Gastroesophageal sphincter (tissue), 4 donors: ENCODE measurements around the gene FKBP9. TPM values are rescaled to one million over a fixed set of nuclear protein-coding genes. Genes with fewer than 3 reads are reported as not detected.
"Not testable (repeated sequence)": the region's sequence is repeated elsewhere in the genome, so short reads cannot be mapped to it uniquely, and the experiment has no call there.

ENCODE experiments used
- ATAC-seq: fragments of 150-250 bp; one replicate; pipeline ENCODE4 v1.9.1; 2016; ENCODE audit warnings: mild to moderate bottlenecking, moderate library complexity
- H3K27ac ChIP-seq, 4 donors: fragments of 200-600 bp; sonication (generic) in 3 of 4; 1 replicate in 3 of 4; 2 replicates in 1 of 4; pipeline ENCODE4 v1.5.1; 2016 to 2019
- H3K27me3 ChIP-seq: fragments of 200-600 bp; sonication (generic); one replicate; pipeline ENCODE4 v1.5.1; 2019
- H3K36me3 ChIP-seq, 2 donors: fragments of 200-600 bp; sonication (generic); one replicate each; pipeline ENCODE4 v1.5.1; 2019; ENCODE audit warnings: control low read depth in 1 of 2
- H3K4me1 ChIP-seq, 3 donors: fragments of 200-600 bp; sonication (generic); 1 replicate in 2 of 3; 2 replicates in 1 of 3; pipeline ENCODE4 v1.5.1; 2016 to 2019; ENCODE audit warnings: control low read depth in 2 of 3
- H3K4me3 ChIP-seq, 2 donors: fragments of 200-600 bp; sonication (generic); one replicate each; pipeline ENCODE4 v1.5.1; 2019; ENCODE audit warnings: mild to moderate bottlenecking in 1 of 2, moderate library complexity in 1 of 2
- H3K9me3 ChIP-seq, 3 donors: fragments of 200-600 bp; sonication (generic); one replicate each; pipeline ENCODE4 v1.5.1; 2017 to 2019; ENCODE audit warnings: control low read depth in 2 of 3
- CTCF ChIP-seq, 4 experiments: fragments of 200-600 bp in 2 of 4; fragments of 450-650 bp in 2 of 4; sonication (generic) in 1 of 4; IDR thresholded peaks; one replicate each; pipeline ENCODE4 v1.5.1; 2017 to 2019; ENCODE audit warnings: antibody characterized with exemption in 4 of 4, mild to moderate bottlenecking in 2 of 4, moderate library complexity in 2 of 4
- EP300 ChIP-seq: sonication (generic); formaldehyde crosslinking; IDR thresholded peaks from one replicate; pipeline ENCODE4 v1.6.1; 2017; ENCODE audit warnings: antibody characterized with exemption, mild to moderate bottlenecking
- POLR2A ChIP-seq, 2 donors: fragments of 450-650 bp; IDR thresholded peaks; one replicate each; pipeline ENCODE4 v1.6.1; 2017; ENCODE audit warnings: antibody characterized with exemption in 2 of 2, mild to moderate bottlenecking in 2 of 2, moderate library complexity in 1 of 2
- POLR2AphosphoS5 ChIP-seq: sonication (generic); formaldehyde crosslinking; IDR thresholded peaks from one replicate; pipeline ENCODE4 v1.6.1; 2017; ENCODE audit warnings: antibody characterized with exemption
- WGBS, 2 donors: methylation state at CpG; one replicate each; pipeline ENCODE4 v1.1.5; 2018; ENCODE audit warnings: low coverage in 1 of 2; 5-methylcytosine and 5-hydroxymethylcytosine counted together
- total RNA-seq, 4 donors: library from RNA; depleted of rRNA; stranded (reverse); fragments of >200 nt; gene quantifications; one replicate each; pipeline ENCODE4 v1.1.0, GENCODE V29; 2016

Gene FKBP9
- total RNA-seq = 100 to 1,000 TPM in 3 of 4 donors, 10 to 100 TPM in 1; 94.8 to 141 (median 135) TPM

- peak within 1 kb of the TSS; percentile 60 to 67 for H3K4me3 ChIP-seq
- peaks cover 0 to 36% (median 8%) of the 10 kb centered on the region in 3 donors for H3K4me1 ChIP-seq
- H3K27me3 ChIP-seq = no peaks in the 10 kb centered on the region
- peak within 1 kb of the TSS; percentile 47 to 93 (median 88) for H3K27ac ChIP-seq
- no peaks in the 10 kb centered on the region for H3K36me3 ChIP-seq
- no CpG with 5 or more reads among the region's 91 CpGs for WGBS, 2 donors
- ATAC-seq = peak; percentile 96
- no peaks in the 10 kb centered on the region for H3K9me3 ChIP-seq
- TF ChIP-seq EP300 (no peak), POLR2AphosphoS5 (peak; percentile 74), CTCF (IDR thresholded peaks at IDR 0.05) (peak in 1 of 4 experiments; percentile 7), POLR2A (IDR thresholded peaks at IDR 0.05) (peak; percentile 84 to 90)
Observed at GRCh38 chr7:32957326-32958045, at the start of gene FKBP9. FKBP9 (plus strand) TSS chr7:32957440; CDS start chr7:32957574, 134 bp downstream.

GRCh38 chr7:32910195-32910594 is 47.0 kb upstream of the FKBP9 start:
- no peaks in the 10 kb centered on the region for H3K27me3 ChIP-seq
- no peak overlapping the region for H3K27ac ChIP-seq
- peaks cover 0 to 5% (median 0%) of the 10 kb centered on the region in 3 donors for H3K4me1 ChIP-seq
- no peak overlapping the region for H3K4me3 ChIP-seq
- WGBS, 2 donors = 87 to 100% methylated on average over 1 of the region's 1 CpG
- TF ChIP-seq EP300 (no peak), CTCF (IDR thresholded peaks at IDR 0.05) (no peak)
- H3K36me3 ChIP-seq = peaks cover 0 to 21% of the 10 kb centered on the region in 2 donors
- ATAC-seq = no peak
- H3K9me3 ChIP-seq = no peaks in the 10 kb centered on the region

GRCh38 chr7:32914184-32914583 is 43.1 kb upstream of the FKBP9 start:
- 100% methylated on average over 1 of the region's 1 CpG; no CpG with 5 or more reads in 1 of the 2 donors for WGBS, 2 donors
- no peak for ATAC-seq
- Histone ChIP-seq H3K36me3 (peaks cover 0 to 58% of the 10 kb centered on the region in 2 donors), H3K27me3 (no peaks in the 10 kb centered on the region), H3K27ac (no peak overlapping the region), H3K4me3 (no peak overlapping the region), H3K4me1 (no peaks in the 10 kb centered on the region), H3K9me3 (no peaks in the 10 kb centered on the region)
- no peak for TF ChIP-seq EP300
- TF ChIP-seq POLR2AphosphoS5 = no peak
- no peak for TF ChIP-seq POLR2A (IDR thresholded peaks at IDR 0.05)
- TF ChIP-seq CTCF (IDR thresholded peaks at IDR 0.05) = no peak

GRCh38 chr7:32915041-32915536 is 42.2 kb upstream of the FKBP9 start:
- Histone ChIP-seq H3K4me1 (no peaks in the 10 kb centered on the region), H3K36me3 (peaks cover 0 to 66% of the 10 kb centered on the region in 2 donors), H3K27ac (no peak overlapping the region), H3K9me3 (no peaks in the 10 kb centered on the region), H3K27me3 (no peaks in the 10 kb centered on the region), H3K4me3 (no peak overlapping the region)
- ATAC-seq = no peak
- 86 to 100% methylated on average over 3 to 5 of the region's 5 CpGs for WGBS, 2 donors
- TF ChIP-seq CTCF (IDR thresholded peaks at IDR 0.05) (no peak), EP300 (no peak), POLR2A (IDR thresholded peaks at IDR 0.05) (no peak), POLR2AphosphoS5 (no peak)

GRCh38 chr7:32916006-32916405 is 41.2 kb upstream of the FKBP9 start:
- peaks cover 0 to 75% of the 10 kb centered on the region in 2 donors for H3K36me3 ChIP-seq
- 69 to 74% methylated on average over 3 of the region's 3 CpGs for WGBS, 2 donors
- TF ChIP-seq CTCF (IDR thresholded peaks at IDR 0.05) = no peak
- no peak for TF ChIP-seq POLR2A (IDR thresholded peaks at IDR 0.05)
- TF ChIP-seq POLR2AphosphoS5 = no peak
- TF ChIP-seq EP300 = no peak
- no peaks in the 10 kb centered on the region for H3K9me3 ChIP-seq
- H3K4me1 ChIP-seq = no peaks in the 10 kb centered on the region
- ATAC-seq = no peak
- H3K27me3 ChIP-seq = no peaks in the 10 kb centered on the region
- H3K4me3 ChIP-seq = no peak overlapping the region
- H3K27ac ChIP-seq = no peak overlapping the region

GRCh38 chr7:32916994-32917393 is 40.2 kb upstream of the FKBP9 start:
- H3K27ac ChIP-seq, H3K4me3 ChIP-seq, H3K4me1 ChIP-seq, ATAC-seq, H3K27me3 ChIP-seq, H3K9me3 ChIP-seq: not testable (repeated sequence)
- 80% methylated on average over 1 of the region's 7 CpGs; no CpG with 5 or more reads in 1 of the 2 donors for WGBS, 2 donors
- H3K36me3 ChIP-seq = peaks cover 0 to 83% of the 10 kb centered on the region in 2 donors
